ENCODE measurements around the gene CRYBA4. TPM values are rescaled to one million over a fixed set of nuclear protein-coding genes. Genes with fewer than 3 reads are reported as not detected.
A peak's percentile ranks its signal among the peaks of the same experiment; 100 is the strongest.

The CRYBA4 gene
- total and polyA plus RNA-seq, 10 of the 15 experiments (the other 5 are each of a cell fraction or from before 2014, with no cell fraction given), result 0.12 to 0.17 TPM; not detected in 8

- ChIA-PET RAD21 (ENCODE audit: unreplicated experiment) (no interaction called here), SMC1A (ENCODE audit: uncharacterized antibody, unreplicated experiment) (no interaction called here), CTCF (no interaction called here), POLR2A (no interaction called here)
- FAIRE-seq, result no peak
- H3K4me3 ChIP-seq, result no peak overlapping the region
- H3K9ac ChIP-seq (ENCODE audit: control insufficient read depth, insufficient read depth, low read length), result no peak overlapping the region
- H3K27me3 ChIP-seq (replicated peaks in 1 of 2; ENCODE audit: control insufficient read depth in 2 of 2, insufficient read depth in 2 of 2, low read length in 1 of 2), result no peaks in the 10 kb centered on the region
- no peak for ATAC-seq
- intact Hi-C loops (cut with micrococcal nuclease; ENCODE audit: unreplicated experiment) (no loop called here), in situ Hi-C loops (cut with MboI) (no loop called here)
- peaks cover 16% of the 10 kb centered on the region for H3K4me1 ChIP-seq (ENCODE audit: control insufficient read depth, insufficient read depth, low read length)
- peaks cover 2 to 7% of the 10 kb centered on the region in 2 experiments for H3K36me3 ChIP-seq (ENCODE audit: control insufficient read depth in 2 of 2, insufficient read depth in 2 of 2, low read length in 1 of 2)
- H4K20me1 ChIP-seq (ENCODE audit: control insufficient read depth, insufficient read depth), result no peaks in the 10 kb centered on the region
- no peak for DNase-seq (ENCODE audit: low read depth, low spot score)
- WGBS (ENCODE audit: insufficient coverage, insufficient replicate concordance, low lambda C conversion rate, missing lambda C conversion rate), result 98% methylated on average over 8 of the region's 8 CpGs
- TF ChIP-seq ATF3 (IDR thresholded peaks at IDR 0.05; ENCODE audit: borderline replicate concordance, extremely low read depth, low read depth, low read length) (no peak), ZBTB40 (IDR thresholded peaks at IDR 0.05; ENCODE audit: borderline replicate concordance) (peak; percentile 77)
- H3K27ac ChIP-seq (ENCODE audit: control insufficient read depth, insufficient read depth), result no peak overlapping the region
- no peak overlapping the region for H3K4me2 ChIP-seq (ENCODE audit: control insufficient read depth, insufficient read depth)
- H3K79me2 ChIP-seq (ENCODE audit: control insufficient read depth, insufficient read depth, low read length), result peaks cover 19% of the 10 kb centered on the region
- H3K9me3 ChIP-seq (replicated peaks; ENCODE audit: control insufficient read depth, insufficient read depth, low read length), result no peaks in the 10 kb centered on the region
- H2AFZ ChIP-seq (ENCODE audit: control insufficient read depth, low read depth, low read length), result no peak overlapping the region
- no TSS peak for BruUV-seq (replicated peaks)
Observed at GRCh38 chr22:26581633-26582168, 40.1 kb upstream of the CRYBA4 start.
